Heart left ventricle (tissue), 13 donors: ENCODE results near the gene LNPK.

ENCODE experiments used
- CTCF ChIP-seq, 12 donors: fragments of 200-600 bp; sonication (generic) in 4 of 12; IDR thresholded peaks; one replicate each; pipeline versions ENCODE4 v1.5.0 to v1.8.0; 2018 to 2022; ENCODE audit warnings: antibody characterized with exemption in 12 of 12, mild to moderate bottlenecking in 5 of 12
- POLR2A ChIP-seq, 2 donors: fragments of 450-650 bp; IDR thresholded peaks; one replicate each; pipeline ENCODE4 v1.6.1; 2017; ENCODE audit warnings: antibody characterized with exemption in 2 of 2, mild to moderate bottlenecking in 2 of 2, moderate library complexity in 2 of 2
- donor health status: ischemic (EF 13 %, LVEDD 7.1; RV severe dilation, severe dysfunction).
- donor health status: DM: no; HTN: yes; CAD: no.
- donor health status: DM: no; HTN: no; CAD: no.
- donor health status: ischemic (EF 25% LVEDD 6.9; RV normal size, moderate dysfunction).
- donor health status: ischemic (EF 25% LVEDD 5.7; RV mildly dilated, moderate dysfunction).
- donor health status: ischemic (EF 35%, LVEDD 5.7; RV mildly dilated, moderate dysfunction).
- donor health status: nonischemic (EF 11% LVEDD 7.7; RV severe dilation, severe dysfunction).
- donor health status: DM: yes; HTN: yes; CAD: no.
- donor health status: PGD.
- donor health status: ischemic (EF 29% LVEDD 5.4; RV normal size, mild dysfunction).
- donor health status: nonischemic (EF 23%, LVEDD 6.1; RV moderate dilation, normal function).

DNA sequence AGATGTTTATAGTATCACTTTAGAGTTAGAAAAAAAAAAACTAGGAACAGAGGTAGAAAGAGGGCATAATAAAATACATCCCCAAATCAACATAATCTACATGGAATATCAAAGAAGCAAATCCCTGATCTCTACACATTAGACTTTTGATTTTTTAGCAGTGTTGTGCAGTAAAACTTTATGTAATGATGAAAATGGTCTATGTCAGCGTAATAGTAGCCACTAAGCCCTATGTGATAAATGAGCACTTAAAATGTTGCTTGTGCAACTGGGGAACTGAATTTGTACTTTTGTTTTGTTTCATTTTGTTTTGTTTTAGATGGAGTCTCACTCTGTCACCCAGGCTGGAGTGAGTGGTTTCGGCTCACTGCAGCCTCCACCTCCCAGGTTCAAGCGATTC is 36.3 kb downstream of the LNPK start:
- no peak for TF ChIP-seq CTCF (IDR thresholded peaks at IDR 0.05)
- no peak for TF ChIP-seq POLR2A (IDR thresholded peaks at IDR 0.05)
